Ramos (cell line): ENCODE results near the gene PPP1R13B.
"Not testable (repeated sequence)": the region's sequence is repeated elsewhere in the genome, so short reads cannot be mapped to it uniquely, and the experiment has no call there.

ENCODE experiments used
- in situ Hi-C: fragments of 300-500 bp; cut with MboI; formaldehyde crosslinking; loops from one replicate; pipeline ENCODE4 v1.14.3; 2022; ENCODE audit warnings: low sequenced_read_pairs; ENCODE audit not compliant: unreplicated experiment

The PPP1R13B gene

GRCh38 chr14:103847451-103848174 lies at the start of gene PPP1R13B:
TSS of gene PPP1R13B (minus strand) at chr14:103847575. CDS start at chr14:103847307, 268 bp downstream.
- in situ Hi-C loops, result no loop called here

GRCh38 chr14:103896578-103896977 lies 49.2 kb upstream of the PPP1R13B start:
- in situ Hi-C loops, result no loop called here

- in situ Hi-C loops, result no loop called here
Observed at GRCh38 chr14:103894723-103895059, 47.3 kb upstream of the PPP1R13B start.

- in situ Hi-C loops, result no loop called here
Observed at GRCh38 chr14:103894034-103894722, 46.8 kb upstream of the PPP1R13B start.

- in situ Hi-C loops, result no loop called here
Observed at GRCh38 chr14:103892247-103892646, 44.9 kb upstream of the PPP1R13B start.

- in situ Hi-C loops, result no loop called here
Observed at GRCh38 chr14:103891667-103892215, 44.4 kb upstream of the PPP1R13B start.

- in situ Hi-C loops, result no loop called here
Observed at GRCh38 chr14:103890821-103891666, 43.7 kb upstream of the PPP1R13B start.

GRCh38 chr14:103890052-103890371 lies 42.6 kb upstream of the PPP1R13B start:
- in situ Hi-C loops, result no loop called here

GRCh38 chr14:103889313-103890051 lies 42.1 kb upstream of the PPP1R13B start:
- in situ Hi-C loops, result no loop called here

- in situ Hi-C loops, result not testable (repeated sequence)
Observed at GRCh38 chr14:103889002-103889312, 41.6 kb upstream of the PPP1R13B start.

- in situ Hi-C loops, result no loop called here
Observed at GRCh38 chr14:103887557-103888115, 40.3 kb upstream of the PPP1R13B start.

- in situ Hi-C loops, result no loop called here
Observed at GRCh38 chr14:103887170-103887501, 39.8 kb upstream of the PPP1R13B start.

- in situ Hi-C loops, result no loop called here
Observed at GRCh38 chr14:103886304-103887169, 39.2 kb upstream of the PPP1R13B start.

GRCh38 chr14:103885509-103885932 lies 38.1 kb upstream of the PPP1R13B start:
- in situ Hi-C loops, result no loop called here

GRCh38 chr14:103884854-103885253 lies 37.5 kb upstream of the PPP1R13B start:
- in situ Hi-C loops, result no loop called here

- in situ Hi-C loops, result no loop called here
Observed at GRCh38 chr14:103883263-103883523, 35.8 kb upstream of the PPP1R13B start.

GRCh38 chr14:103882503-103883262 lies 35.3 kb upstream of the PPP1R13B start:
- in situ Hi-C loops, result no loop called here

- in situ Hi-C loops, result no loop called here
Observed at GRCh38 chr14:103881268-103882201, 34.2 kb upstream of the PPP1R13B start.
